ENCODE results near the gene EVA1A.
A peak's percentile ranks its signal among the peaks of the same experiment; 100 is the strongest.

EVA1A gene

DNA sequence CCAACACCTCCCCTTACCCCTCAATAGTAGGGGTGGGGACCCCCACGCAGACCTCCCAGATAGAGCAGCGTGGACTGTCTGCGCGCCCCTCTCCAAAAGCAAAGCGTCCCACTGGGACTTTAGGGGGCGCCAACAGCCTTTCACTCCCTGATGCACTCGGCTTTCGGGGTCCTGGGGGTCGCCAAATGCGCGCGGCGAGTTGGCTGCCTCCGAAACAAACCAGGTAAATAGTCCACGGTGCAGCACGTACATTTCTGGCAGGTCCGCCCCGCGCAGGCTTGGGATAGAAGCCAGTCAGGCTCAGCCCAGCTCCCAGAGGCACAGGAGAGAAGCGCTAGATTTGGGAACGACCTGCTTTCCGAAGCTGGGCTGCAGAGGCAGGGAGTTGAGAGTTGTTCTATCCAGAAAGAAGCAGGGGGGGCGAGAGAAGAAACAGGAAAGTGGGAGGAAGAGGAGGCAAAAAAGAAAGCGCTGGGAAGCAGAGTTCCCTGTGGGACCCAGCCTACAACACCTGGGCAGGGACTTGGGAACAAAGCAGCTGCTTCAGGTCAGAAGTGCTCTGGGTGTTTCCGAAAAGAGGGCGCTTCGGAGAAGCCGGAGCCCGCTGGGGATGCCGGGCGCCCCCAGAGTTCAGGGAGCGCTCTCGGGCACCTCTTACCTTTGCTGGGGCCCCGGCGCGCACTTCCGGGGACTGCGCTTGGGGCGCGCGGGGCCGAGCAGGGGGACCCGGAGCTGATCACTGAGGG is 544 bp downstream of the EVA1A start:
- H3K27ac Mint-ChIP-seq: no peak overlapping the region
- no peaks in the 10 kb centered on the region for H3K9me3 Mint-ChIP-seq
- H3K36me3 Mint-ChIP-seq (ENCODE audit: low read depth): no peaks in the 10 kb centered on the region
- H3K4me1 Mint-ChIP-seq (ENCODE audit: low read depth): peaks cover 32% of the 10 kb centered on the region
- peaks cover 60% of the 10 kb centered on the region for H3K27me3 Mint-ChIP-seq
- peak overlapping the region; percentile 80 for H3K4me3 Mint-ChIP-seq

DNA sequence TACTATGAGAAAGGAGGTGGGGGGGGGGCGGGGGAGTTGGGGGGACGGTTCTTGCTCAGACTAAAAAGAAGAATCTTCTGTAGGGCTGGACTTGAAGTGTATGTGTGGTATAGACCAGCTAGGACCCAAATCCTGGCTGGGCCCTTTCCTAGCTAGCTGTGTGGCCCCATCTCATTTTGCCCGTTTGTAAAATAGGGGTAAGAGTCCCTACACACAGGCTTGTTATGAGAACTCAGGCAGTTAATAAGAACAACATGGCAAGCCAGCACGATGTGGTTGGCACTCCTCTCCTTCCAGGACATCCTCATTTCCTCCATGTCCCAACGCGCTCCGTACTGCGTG is 1.1 kb downstream of the EVA1A start:
- H3K27ac Mint-ChIP-seq: no peak overlapping the region
- no peaks in the 10 kb centered on the region for H3K36me3 Mint-ChIP-seq (ENCODE audit: low read depth)
- H3K9me3 Mint-ChIP-seq: no peaks in the 10 kb centered on the region
- H3K27me3 Mint-ChIP-seq: peaks cover 60% of the 10 kb centered on the region
- H3K4me3 Mint-ChIP-seq: peak overlapping the region; percentile 80
- H3K4me1 Mint-ChIP-seq (ENCODE audit: low read depth): peaks cover 29% of the 10 kb centered on the region

DNA sequence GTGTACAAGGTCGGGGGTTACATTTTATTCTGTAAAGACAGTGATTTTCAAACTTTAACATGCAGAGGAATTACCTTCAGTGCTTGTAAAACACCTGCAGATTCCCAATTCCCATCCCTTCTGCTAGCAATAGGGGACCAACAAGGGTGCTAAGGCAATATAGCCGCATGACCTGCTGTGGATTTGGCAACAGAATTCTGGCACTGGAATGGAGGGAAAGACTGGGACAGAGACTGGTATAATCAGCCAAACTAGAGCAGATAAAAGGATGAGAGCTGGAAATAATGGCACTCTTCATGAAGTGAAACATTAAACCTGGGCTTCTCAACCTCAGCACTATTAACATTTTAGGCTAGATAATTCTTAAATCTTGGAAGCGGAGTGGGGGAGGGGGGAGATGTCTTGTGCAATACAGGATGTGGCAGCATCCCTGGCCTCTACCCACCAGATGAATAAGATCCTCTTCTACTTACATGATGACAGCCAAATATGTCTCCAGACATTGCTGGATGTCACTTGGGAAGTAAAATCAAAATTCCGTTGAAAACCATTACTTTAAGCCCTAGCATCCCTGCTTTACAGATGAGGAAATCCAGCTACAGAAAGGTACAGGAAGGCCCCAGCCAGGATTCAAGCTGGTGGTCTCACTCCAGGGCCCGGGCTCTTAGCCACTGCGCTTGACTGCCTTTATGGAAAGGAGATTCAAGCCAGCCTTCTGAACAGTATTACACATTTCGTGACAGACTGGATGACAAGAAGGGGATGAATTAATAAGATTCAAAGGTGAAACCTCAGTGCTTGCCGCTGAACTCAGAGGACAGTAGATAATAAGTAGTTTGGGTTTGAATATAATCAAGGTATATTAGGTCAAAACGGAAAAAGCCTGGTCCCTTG is 1.7 kb downstream of the EVA1A start:
- Mint-ChIP-seq H3K27ac (no peak overlapping the region), H3K36me3 (ENCODE audit: low read depth) (no peaks in the 10 kb centered on the region), H3K4me3 (no peak overlapping the region), H3K4me1 (ENCODE audit: low read depth) (peaks cover 23% of the 10 kb centered on the region), H3K27me3 (peaks cover 58% of the 10 kb centered on the region), H3K9me3 (no peaks in the 10 kb centered on the region)

DNA sequence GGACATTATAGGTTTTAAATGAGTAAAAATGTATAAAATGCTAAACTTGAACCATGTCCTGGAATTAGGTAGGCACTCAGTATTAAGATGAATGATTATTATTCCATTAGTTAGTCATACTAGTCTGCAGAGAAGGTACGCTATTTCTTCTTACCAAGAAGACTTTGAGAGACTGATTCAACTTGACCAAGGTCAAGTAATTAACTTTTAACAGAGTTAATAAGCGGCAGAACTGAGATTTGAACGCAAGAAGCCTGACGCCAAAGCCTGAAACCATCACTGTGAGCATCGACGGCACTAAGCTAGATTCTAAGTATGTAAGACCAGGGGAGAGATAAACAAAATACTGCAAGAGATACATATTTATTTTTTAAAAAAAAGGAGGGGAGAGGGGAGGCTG is 2.6 kb downstream of the EVA1A start:
- Mint-ChIP-seq H3K27me3 (peaks cover 51% of the 10 kb centered on the region), H3K27ac (no peak overlapping the region), H3K4me1 (ENCODE audit: low read depth) (peaks cover 17% of the 10 kb centered on the region), H3K4me3 (no peak overlapping the region), H3K9me3 (no peaks in the 10 kb centered on the region), H3K36me3 (ENCODE audit: low read depth) (no peaks in the 10 kb centered on the region)

DNA sequence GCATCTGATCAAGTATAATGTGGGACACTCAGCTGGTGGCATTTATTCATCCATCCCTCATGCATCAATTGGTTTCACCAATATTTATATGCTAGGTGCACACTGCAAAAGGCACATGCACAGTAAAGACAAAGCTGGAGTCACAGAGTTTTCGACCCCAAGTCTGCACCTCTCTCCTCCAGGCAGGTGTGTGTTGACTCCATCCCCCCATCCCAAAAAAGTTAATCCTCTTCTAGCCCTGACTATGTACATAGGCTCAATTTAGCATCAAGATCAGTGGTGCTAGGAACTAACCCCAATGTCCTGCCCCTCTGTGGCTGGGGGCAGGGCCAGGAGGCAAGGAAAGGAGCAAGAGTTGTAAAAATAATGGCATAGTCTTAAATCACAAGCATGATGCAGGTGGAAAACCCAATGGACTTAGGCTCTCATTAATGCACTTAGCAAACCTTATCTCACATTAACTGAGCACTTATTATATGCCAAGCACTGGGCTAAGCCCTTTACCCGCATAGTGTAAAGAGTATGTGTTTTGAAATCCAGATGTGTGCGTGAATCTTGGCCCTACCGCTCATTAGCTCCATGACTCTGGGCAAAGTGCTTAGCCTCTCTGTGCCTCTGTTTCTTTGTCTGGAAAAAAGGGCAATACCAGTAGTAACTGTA is 3.1 kb downstream of the EVA1A start:
- Mint-ChIP-seq H3K9me3 (no peaks in the 10 kb centered on the region), H3K27me3 (peaks cover 54% of the 10 kb centered on the region), H3K4me3 (no peak overlapping the region), H3K27ac (no peak overlapping the region), H3K4me1 (ENCODE audit: low read depth) (peaks cover 17% of the 10 kb centered on the region), H3K36me3 (ENCODE audit: low read depth) (no peaks in the 10 kb centered on the region)

DNA sequence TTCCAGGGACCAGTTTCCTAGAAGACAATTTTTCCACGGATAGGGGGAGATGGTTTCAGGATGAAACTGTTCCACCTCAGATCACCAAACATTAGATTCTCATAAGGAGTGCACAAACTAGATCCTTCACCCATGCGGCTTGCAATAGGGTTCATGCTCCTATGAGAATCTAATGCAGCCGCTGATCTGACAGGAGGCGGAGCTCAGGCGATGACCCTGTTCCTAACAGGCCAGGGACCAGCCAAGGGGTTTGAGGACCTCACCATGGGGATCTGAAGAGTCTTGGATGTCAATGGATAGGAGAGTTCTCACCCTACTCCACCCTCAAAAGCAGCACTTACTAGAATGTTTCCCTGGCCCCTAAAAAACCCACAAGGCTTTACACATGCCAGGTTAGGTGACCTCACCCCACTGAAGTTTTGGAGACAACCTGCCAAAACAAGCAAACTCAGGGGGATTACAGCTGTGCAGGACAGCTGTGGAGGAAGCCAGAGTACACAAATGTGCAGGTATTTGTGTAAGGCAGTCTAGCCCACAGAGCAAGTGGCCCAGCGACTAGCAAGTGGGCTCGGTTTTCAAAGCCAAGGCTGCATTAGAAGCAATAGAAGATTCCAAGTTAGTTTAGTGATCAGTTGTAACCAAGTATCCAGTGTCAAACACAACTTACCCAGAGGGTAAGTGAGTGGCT is 3.9 kb downstream of the EVA1A start:
- H3K4me3 Mint-ChIP-seq: no peak overlapping the region
- no peak overlapping the region for H3K27ac Mint-ChIP-seq
- H3K27me3 Mint-ChIP-seq: peaks cover 50% of the 10 kb centered on the region
- no peaks in the 10 kb centered on the region for H3K36me3 Mint-ChIP-seq (ENCODE audit: low read depth)
- no peaks in the 10 kb centered on the region for H3K9me3 Mint-ChIP-seq
- H3K4me1 Mint-ChIP-seq (ENCODE audit: low read depth): peaks cover 17% of the 10 kb centered on the region

DNA sequence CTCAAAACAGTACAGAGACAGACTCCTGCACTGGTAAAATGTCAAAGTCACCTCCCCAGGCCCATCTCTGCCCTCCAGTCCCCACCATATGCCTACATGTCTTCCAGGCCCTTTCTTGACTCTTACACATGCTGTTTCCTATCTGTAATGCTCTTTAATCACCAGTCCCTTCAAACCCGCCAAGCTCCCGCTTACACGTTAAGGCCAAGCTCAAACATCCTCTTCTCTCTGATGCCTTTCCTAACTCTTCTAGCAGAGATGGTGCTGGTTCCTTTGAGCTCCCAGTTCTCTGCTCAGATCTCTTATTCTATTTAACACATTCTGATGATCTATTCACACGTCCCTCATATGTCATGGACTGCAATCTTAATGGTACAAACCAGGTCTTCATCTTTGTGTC is 5.0 kb downstream of the EVA1A start:
- peaks cover 49% of the 10 kb centered on the region for H3K27me3 Mint-ChIP-seq
- H3K4me3 Mint-ChIP-seq: no peak overlapping the region
- no peak overlapping the region for H3K27ac Mint-ChIP-seq
- H3K9me3 Mint-ChIP-seq: no peaks in the 10 kb centered on the region
- H3K36me3 Mint-ChIP-seq (ENCODE audit: low read depth): no peaks in the 10 kb centered on the region
- peaks cover 8% of the 10 kb centered on the region for H3K4me1 Mint-ChIP-seq (ENCODE audit: low read depth)

DNA sequence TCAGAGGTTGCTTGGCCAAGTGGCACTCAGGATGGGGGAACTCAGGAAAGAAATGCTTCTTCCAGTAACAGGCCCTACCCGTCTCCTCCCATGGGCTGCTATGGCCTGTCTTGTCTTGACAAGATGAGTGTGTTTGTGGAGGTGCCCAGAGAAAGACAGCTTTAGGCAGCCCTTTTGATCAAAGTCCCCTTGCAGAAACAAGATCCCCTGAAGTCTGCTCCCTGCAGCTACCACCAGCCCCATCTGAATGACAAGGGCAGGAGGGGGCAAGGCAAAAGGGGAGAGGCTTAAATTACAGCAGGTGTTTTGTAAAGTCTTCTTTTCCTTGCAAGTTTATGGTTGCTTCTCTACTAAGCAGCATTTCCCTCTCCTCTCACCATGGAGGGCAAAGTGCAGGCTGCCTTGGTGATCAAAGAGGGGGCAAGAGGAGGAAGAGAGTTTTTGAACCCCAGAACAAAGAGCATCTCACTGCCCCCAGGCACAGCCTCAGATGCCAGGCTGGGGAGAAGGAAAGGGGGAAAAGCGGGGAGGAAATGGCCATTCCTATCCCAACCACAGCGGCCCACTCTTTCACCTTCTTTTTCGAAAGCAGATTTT is 6.7 kb downstream of the EVA1A start:
- H3K27me3 Mint-ChIP-seq: peaks cover 45% of the 10 kb centered on the region
- H3K36me3 Mint-ChIP-seq (ENCODE audit: low read depth): no peaks in the 10 kb centered on the region
- H3K4me1 Mint-ChIP-seq (ENCODE audit: low read depth): no peaks in the 10 kb centered on the region
- H3K4me3 Mint-ChIP-seq: no peak overlapping the region
- H3K9me3 Mint-ChIP-seq: no peaks in the 10 kb centered on the region
- no peak overlapping the region for H3K27ac Mint-ChIP-seq

DNA sequence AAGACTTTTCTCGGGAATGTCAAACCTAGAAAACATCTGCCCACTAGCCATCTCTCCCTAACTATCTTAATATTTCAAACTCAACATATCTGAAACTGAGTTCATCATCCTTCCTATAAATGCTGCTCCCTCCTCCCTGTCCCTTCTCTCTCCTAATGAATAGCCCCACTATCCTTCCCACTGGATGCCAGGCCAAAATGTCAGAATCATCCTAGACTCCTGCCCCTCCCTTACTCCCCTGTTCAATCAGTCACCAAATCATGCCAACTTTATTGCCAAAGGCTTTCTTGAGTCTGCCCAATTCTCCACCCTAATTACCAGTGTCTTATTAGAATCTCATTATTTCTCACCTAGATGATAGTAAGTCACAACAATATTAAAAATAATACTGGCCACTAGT is 8.5 kb downstream of the EVA1A start:
- Mint-ChIP-seq H3K27me3 (peaks cover 38% of the 10 kb centered on the region), H3K4me1 (ENCODE audit: low read depth) (no peaks in the 10 kb centered on the region), H3K36me3 (ENCODE audit: low read depth) (no peaks in the 10 kb centered on the region), H3K27ac (no peak overlapping the region), H3K4me3 (no peak overlapping the region), H3K9me3 (no peaks in the 10 kb centered on the region)

DNA sequence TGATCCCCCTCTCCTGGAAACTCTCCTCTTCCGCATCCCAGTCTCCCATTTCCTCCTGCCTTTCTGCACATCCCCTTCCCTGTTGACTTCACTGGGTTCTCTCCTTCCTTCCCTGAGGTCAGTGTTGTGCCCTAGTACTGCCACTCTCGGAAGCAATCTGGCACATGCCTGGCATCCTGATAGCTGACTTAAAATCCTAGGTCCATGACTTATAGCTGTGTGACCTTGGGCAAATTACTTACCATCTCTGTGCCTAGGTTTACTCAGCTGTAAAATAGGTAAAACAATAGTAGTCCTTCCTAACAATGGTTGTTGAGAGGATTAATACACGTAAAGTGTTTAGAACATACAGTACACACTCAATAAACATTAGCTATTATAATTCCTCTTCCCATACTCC is 9.3 kb downstream of the EVA1A start:
- H3K9me3 Mint-ChIP-seq: no peaks in the 10 kb centered on the region
- no peak overlapping the region for H3K4me3 Mint-ChIP-seq
- H3K36me3 Mint-ChIP-seq (ENCODE audit: low read depth): no peaks in the 10 kb centered on the region
- peaks cover 38% of the 10 kb centered on the region for H3K27me3 Mint-ChIP-seq
- no peak overlapping the region for H3K27ac Mint-ChIP-seq
- H3K4me1 Mint-ChIP-seq (ENCODE audit: low read depth): no peaks in the 10 kb centered on the region

DNA sequence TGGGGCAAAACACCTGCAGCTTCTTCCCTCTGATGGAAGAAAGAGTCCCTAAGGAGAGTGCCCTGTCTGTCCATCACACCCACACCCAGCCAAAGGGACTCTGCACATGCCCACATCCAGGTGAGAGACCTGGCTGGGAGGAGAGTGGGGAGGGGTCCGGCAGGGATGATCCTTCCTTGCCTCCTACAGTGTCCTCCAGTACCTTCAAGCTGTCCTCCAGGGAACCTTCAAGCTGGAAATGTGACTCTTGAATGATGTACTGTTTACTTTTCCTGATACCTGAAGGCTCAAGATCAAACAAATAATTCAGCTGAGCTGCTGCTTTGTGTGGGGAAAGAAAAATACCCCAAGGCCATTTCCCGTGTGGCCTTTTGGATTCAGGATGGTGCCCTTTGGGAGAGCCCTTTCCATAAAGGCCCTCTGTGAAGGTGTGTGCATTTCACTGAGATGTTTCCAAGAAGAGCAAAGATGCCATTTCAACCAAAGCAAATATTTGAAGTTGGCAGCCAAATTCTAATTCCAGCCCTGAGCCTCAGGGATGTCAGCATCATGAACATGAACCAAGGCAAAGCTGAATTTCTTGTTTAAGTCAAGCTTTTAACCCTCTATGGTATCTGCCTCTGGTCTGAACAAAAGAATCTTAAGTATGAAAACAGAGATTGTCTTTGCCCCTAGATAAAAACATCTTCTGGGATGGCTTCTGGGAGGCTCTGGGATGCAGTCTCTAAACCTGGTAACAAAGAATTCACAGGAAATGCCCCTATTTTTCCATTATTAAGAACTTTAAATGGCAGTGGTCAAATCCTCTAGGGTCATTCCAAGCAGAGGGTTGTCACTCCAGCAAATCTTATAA is 11.1 kb downstream of the EVA1A start:
- no peaks in the 10 kb centered on the region for H3K4me1 Mint-ChIP-seq (ENCODE audit: low read depth)
- H3K9me3 Mint-ChIP-seq: no peaks in the 10 kb centered on the region
- H3K4me3 Mint-ChIP-seq: no peak overlapping the region
- H3K27ac Mint-ChIP-seq: no peak overlapping the region
- peaks cover 43% of the 10 kb centered on the region for H3K27me3 Mint-ChIP-seq
- no peaks in the 10 kb centered on the region for H3K36me3 Mint-ChIP-seq (ENCODE audit: low read depth)

DNA sequence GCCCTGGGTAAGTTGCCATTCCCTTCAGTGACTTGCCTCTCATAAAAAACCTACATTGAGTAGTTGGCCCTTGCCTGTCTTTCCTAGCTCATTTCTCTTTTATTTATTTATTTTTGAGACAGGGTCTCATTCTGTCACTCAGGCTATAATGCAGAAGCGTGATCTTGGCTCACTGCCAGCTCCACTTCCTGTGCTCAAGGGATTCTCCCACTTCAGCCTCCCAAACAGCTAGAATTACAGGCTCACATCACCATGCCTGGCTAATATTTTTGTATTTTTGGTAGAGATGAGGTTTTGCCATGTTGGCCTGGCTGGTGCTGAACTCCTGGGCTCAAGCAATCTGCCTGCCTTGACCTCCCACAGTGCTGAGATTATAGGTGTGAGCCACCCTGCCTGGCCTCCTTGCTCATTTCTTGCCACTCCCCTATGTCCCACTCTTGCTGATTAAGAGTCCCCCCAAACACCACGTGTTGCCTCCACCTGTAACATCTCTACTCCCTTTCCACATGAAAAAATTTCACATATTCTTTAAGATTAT is 12.6 kb downstream of the EVA1A start:
- no peak overlapping the region for H3K4me3 Mint-ChIP-seq
- H3K4me1 Mint-ChIP-seq (ENCODE audit: low read depth): no peaks in the 10 kb centered on the region
- H3K36me3 Mint-ChIP-seq (ENCODE audit: low read depth): no peaks in the 10 kb centered on the region
- no peak overlapping the region for H3K27ac Mint-ChIP-seq
- no peaks in the 10 kb centered on the region for H3K9me3 Mint-ChIP-seq
- H3K27me3 Mint-ChIP-seq: peaks cover 43% of the 10 kb centered on the region

DNA sequence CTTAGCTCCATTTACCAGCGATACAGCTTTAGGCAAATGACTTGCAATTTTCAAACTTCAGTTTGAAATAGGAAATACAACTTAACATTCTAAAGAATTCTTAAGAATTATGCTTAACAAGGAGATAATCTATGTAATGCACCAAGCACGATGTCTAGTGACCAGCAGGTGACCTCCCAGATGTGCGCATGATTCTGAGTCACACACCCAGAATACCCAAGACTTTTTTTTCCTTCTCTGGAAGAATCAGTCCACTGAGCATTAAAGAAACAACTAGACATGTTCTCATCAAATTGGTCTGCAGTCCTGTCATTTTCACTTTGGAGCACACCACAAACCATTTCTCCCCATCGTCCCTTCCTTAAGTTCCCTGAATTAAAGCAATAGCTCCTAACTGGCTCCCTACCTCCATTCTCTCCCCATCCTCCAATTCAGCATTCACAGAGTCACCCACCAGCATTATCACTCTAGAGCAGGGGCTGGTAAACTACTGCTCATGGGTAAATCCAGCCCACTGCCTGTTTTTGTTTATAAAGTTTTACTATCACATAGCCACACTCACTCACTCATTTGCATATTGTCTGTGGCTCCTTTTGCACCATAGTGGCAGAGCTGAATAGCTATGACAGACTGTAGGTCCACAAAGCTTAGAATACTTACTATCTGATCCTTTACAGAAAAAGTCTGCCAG is 13.2 kb downstream of the EVA1A start:
- Mint-ChIP-seq H3K27ac (no peak overlapping the region), H3K4me1 (ENCODE audit: low read depth) (no peaks in the 10 kb centered on the region), H3K27me3 (peaks cover 39% of the 10 kb centered on the region), H3K36me3 (ENCODE audit: low read depth) (no peaks in the 10 kb centered on the region), H3K9me3 (no peaks in the 10 kb centered on the region), H3K4me3 (no peak overlapping the region)
